WTC11 (cell line): ENCODE data around the gene ARL15.

ENCODE experiments used
- ATF1 ChIP-seq: sonication (generic); formaldehyde crosslinking; IDR thresholded peaks from 2 replicates; pipeline ENCODE4 v1.8.1; 2023; ENCODE audit warnings: mild to moderate bottlenecking, moderate library complexity, missing genetic modification reagents
- FOXP4 ChIP-seq: sonication (generic); formaldehyde crosslinking; IDR thresholded peaks from 2 replicates; pipeline ENCODE4 v1.8.0; 2022; ENCODE audit warnings: mild to moderate bottlenecking, missing genetic modification reagents
- JAZF1 ChIP-seq: fragments of 250-450 bp; sonication (Bioruptor Pico); IDR thresholded peaks from 2 replicates; pipeline ENCODE4 v1.9.0; 2021; ENCODE audit warnings: moderate library complexity, mild to moderate bottlenecking, inconsistent platforms
- JUN ChIP-seq: sonication (generic); formaldehyde crosslinking; IDR thresholded peaks from 2 replicates; pipeline ENCODE4 v1.8.0; 2023; ENCODE audit warnings: mild to moderate bottlenecking, missing genetic modification reagents
- NR2C2 ChIP-seq: sonication (generic); formaldehyde crosslinking; IDR thresholded peaks from 2 replicates; pipeline ENCODE4 v1.8.0; 2022; ENCODE audit warnings: mild to moderate bottlenecking, missing genetic modification reagents
- STAT6 ChIP-seq: sonication (generic); formaldehyde crosslinking; conservative IDR thresholded peaks from 2 replicates; pipeline ENCODE4 v1.8.1; 2023; ENCODE audit warnings: mild to moderate bottlenecking, low read depth, missing genetic modification reagents, moderate library complexity
- TEAD4 ChIP-seq: sonication (generic); formaldehyde crosslinking; IDR thresholded peaks from 2 replicates; pipeline ENCODE4 v1.8.0; 2022; ENCODE audit warnings: mild to moderate bottlenecking, missing genetic modification reagents
- ZNF121 ChIP-seq: sonication (generic); formaldehyde crosslinking; IDR thresholded peaks from 2 replicates; pipeline ENCODE4 v1.8.0; 2023; ENCODE audit warnings: missing genetic modification reagents
- TF ChIP-seq, protein P1 (sequence below): fragments of 200-600 bp; IDR thresholded peaks from 2 replicates; pipeline ENCODE4 v1.8.0; 2022; ENCODE audit warnings: antibody characterized with exemption

GRCh38 chr5:54326662-54327270 lies 16.4 kb upstream of the ARL15 start:
- TF ChIP-seq NR2C2 (CRISPR knock-in tag) (no peak), TEAD4 (CRISPR knock-in tag) (no peak), FOXP4 (CRISPR knock-in tag) (no peak), STAT6 (CRISPR knock-in tag) (no peak), ZNF121 (no peak), ATF1 (no peak), JAZF1 (no peak), JUN (CRISPR knock-in tag) (no peak)
- TF ChIP-seq, protein P1, sequence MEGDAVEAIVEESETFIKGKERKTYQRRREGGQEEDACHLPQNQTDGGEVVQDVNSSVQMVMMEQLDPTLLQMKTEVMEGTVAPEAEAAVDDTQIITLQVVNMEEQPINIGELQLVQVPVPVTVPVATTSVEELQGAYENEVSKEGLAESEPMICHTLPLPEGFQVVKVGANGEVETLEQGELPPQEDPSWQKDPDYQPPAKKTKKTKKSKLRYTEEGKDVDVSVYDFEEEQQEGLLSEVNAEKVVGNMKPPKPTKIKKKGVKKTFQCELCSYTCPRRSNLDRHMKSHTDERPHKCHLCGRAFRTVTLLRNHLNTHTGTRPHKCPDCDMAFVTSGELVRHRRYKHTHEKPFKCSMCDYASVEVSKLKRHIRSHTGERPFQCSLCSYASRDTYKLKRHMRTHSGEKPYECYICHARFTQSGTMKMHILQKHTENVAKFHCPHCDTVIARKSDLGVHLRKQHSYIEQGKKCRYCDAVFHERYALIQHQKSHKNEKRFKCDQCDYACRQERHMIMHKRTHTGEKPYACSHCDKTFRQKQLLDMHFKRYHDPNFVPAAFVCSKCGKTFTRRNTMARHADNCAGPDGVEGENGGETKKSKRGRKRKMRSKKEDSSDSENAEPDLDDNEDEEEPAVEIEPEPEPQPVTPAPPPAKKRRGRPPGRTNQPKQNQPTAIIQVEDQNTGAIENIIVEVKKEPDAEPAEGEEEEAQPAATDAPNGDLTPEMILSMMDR = no peak
